Fibroblast of mammary gland (primary cell): ENCODE data around the gene TCAP.

ENCODE experiments used
- DNase-seq: peaks from one replicate; pipeline ENCODE4 v3.0.0-alpha.2; 2010; ENCODE audit warnings: low read depth
- H3K4me3 ChIP-seq: 2 replicates; pipeline ENCODE4 v1.5.1; 2011; ENCODE audit warnings: low read depth, mild to moderate bottlenecking, low read length, moderate library complexity; ENCODE audit not compliant: control insufficient read depth
- TF ChIP-seq, protein P1 (sequence below): conservative IDR thresholded peaks from 2 replicates; pipeline ENCODE4 v1.5.1; 2011; ENCODE audit warnings: low read depth, low read length, inconsistent platforms; ENCODE audit not compliant: control insufficient read depth, insufficient read depth

The TCAP gene

DNA sequence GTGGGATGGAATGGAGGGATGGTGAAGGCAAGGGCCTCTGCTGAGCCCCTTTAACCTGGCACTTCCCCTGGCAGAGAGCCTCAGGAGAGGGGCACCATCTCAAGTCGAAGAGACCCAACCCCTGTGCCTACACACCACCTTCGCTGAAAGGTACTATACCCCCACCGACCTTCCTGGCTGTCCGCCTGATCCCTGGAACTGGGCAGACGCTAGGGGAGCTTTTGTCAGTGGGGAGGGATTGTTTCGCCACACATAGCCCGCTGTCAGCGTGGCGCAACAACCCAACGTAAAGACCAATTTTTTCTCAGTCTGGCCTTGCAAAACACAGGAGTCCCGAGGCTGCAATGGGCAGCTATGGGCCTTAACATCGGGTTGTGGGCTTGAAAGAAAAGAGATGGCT, 35.3 kb upstream of the TCAP start:
- H3K4me3 ChIP-seq = no peak overlapping the region
- TF ChIP-seq, protein P1, sequence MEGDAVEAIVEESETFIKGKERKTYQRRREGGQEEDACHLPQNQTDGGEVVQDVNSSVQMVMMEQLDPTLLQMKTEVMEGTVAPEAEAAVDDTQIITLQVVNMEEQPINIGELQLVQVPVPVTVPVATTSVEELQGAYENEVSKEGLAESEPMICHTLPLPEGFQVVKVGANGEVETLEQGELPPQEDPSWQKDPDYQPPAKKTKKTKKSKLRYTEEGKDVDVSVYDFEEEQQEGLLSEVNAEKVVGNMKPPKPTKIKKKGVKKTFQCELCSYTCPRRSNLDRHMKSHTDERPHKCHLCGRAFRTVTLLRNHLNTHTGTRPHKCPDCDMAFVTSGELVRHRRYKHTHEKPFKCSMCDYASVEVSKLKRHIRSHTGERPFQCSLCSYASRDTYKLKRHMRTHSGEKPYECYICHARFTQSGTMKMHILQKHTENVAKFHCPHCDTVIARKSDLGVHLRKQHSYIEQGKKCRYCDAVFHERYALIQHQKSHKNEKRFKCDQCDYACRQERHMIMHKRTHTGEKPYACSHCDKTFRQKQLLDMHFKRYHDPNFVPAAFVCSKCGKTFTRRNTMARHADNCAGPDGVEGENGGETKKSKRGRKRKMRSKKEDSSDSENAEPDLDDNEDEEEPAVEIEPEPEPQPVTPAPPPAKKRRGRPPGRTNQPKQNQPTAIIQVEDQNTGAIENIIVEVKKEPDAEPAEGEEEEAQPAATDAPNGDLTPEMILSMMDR = no peak
- no peak for DNase-seq

- TF ChIP-seq, protein P1 = no peak
- no peak for DNase-seq
- no peak overlapping the region for H3K4me3 ChIP-seq
Observed at GRCh38 chr17:39631403-39631802, 33.7 kb upstream of the TCAP start.

DNA sequence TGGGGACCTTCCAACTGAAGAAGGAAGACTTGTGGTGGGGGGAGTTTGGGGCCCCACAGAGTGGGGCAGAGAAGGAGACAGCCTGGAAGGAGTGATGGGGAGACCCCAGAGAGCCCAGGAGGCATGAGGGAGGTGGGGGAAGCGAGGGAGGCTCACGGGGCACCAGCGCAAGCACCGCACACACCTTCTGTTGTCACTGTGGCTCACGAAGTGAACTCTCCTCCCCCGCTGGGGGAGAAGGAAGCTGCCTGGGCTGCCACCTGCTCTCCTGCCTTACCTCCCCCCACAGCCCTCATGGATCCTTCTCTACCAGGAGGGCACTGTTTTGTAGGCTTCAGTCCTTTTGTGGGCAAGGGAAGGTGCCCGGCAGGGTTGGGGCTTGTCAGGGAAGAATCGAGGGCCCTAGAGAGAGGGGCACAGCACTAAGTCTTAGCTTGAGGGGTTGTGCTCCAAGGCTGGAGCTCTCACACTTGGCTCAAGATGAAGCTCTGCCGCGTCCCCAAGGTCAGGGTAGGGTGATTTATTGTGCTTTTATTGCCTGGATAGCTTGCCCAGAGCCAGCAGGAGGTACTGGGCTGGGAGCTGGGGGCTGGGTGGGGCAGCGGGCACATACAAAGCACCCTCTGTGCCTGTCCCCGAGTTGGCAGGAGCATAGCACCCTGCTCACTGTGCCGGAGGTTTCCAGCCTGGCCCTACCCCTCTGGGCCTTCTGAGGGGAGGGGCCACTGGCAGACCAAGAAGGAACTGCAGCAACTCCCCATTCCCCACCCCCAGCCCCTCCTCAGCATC, 32.8 kb upstream of the TCAP start:
- H3K4me3 ChIP-seq = no peak overlapping the region
- TF ChIP-seq, protein P1 = no peak
- DNase-seq = no peak

GRCh38 chr17:39633570-39634183, 31.5 kb upstream of the TCAP start:
- no peak overlapping the region for H3K4me3 ChIP-seq
- no peak for DNase-seq
- TF ChIP-seq, protein P1 = no peak

DNA sequence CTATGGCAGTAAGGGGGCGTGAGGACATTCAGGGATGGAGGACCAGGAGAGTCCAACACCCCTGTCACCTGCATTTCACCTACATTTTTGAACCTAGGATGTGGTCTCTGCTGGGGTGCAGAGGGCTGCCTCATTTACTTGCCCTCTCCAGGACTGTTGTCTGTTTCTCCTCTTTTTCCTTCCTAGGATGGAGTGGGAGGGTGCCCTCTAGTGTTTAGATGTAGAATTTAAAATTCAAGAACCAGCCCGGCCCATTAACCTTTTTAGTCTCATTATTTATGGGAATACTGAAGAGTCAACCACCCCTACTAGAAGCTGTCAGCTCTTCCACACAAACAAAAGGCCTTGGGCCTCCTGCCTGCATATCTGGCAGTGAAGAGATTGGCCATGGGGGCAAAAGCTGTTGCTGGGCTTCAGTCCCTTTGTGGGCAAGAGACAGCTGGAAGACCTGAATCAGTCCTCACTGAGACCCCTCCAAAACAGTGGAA, 30.7 kb upstream of the TCAP start:
- no peak overlapping the region for H3K4me3 ChIP-seq
- TF ChIP-seq, protein P1 = peak; percentile 68
- peak; percentile 50 for DNase-seq

- TF ChIP-seq, protein P1 = no peak
- H3K4me3 ChIP-seq = no peak overlapping the region
- no peak for DNase-seq
Observed at GRCh38 chr17:39635614-39636176, 29.5 kb upstream of the TCAP start.
